Measurements from ENCODE around the gene ACTG1. TPM values are rescaled to one million over a fixed set of nuclear protein-coding genes. Genes with fewer than 3 reads are reported as not detected.

Gene ACTG1
- total and polyA plus RNA-seq, 4 donors, result 347 to 1,699 (median 1,282) TPM

DNA sequence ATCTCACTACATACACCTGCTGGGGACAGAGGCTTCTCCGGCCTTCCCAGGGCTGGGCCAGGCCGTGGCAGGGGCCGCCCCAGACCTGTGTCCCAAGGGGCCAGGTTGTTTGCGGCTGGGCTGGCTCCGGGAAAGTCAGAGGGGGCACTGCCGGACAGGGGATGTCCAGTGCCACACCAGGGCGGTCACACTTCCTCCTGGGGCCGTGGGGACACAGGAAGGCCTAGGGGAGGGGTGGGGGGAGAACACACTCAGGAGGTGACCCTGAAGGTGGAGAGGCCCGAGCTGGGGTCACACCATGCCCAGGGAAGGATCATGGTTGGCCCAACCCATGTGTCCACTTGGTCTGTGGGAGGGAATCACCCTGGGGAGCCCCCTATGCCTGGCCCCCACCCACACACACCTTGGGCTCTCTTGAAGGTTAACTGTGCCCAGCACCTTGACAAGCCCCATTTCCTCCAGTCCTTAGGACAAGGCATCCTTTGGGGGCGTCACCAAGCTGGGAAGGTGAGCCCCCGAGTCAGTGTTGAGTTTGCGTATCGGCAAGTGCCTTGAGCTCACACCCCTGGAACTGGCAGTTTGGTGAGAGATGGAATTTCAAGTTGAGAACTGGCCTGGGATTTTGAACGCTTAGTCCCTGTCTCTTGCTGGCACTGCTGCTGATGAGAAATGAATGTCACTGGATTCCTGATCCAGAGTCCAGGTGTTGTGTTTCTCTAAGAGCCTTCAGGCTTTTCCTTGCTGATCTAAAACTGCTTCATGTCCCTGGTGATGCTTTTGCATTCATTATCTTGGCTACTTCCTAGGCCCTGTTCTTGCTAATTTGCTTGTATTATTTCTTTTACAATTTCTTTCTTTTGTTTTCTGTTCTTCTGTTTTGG, 7.7 kb upstream of the ACTG1 start:
- no peak for TF ChIP-seq FOXA1 (IDR thresholded peaks at IDR 0.05)
- TF ChIP-seq, protein P1, sequence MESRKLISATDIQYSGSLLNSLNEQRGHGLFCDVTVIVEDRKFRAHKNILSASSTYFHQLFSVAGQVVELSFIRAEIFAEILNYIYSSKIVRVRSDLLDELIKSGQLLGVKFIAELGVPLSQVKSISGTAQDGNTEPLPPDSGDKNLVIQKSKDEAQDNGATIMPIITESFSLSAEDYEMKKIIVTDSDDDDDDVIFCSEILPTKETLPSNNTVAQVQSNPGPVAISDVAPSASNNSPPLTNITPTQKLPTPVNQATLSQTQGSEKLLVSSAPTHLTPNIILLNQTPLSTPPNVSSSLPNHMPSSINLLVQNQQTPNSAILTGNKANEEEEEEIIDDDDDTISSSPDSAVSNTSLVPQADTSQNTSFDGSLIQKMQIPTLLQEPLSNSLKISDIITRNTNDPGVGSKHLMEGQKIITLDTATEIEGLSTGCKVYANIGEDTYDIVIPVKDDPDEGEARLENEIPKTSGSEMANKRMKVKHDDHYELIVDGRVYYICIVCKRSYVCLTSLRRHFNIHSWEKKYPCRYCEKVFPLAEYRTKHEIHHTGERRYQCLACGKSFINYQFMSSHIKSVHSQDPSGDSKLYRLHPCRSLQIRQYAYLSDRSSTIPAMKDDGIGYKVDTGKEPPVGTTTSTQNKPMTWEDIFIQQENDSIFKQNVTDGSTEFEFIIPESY (IDR thresholded peaks at IDR 0.05), result no peak
- no peak for TF ChIP-seq YY1 (IDR thresholded peaks at IDR 0.05)
- no peak for TF ChIP-seq TAF1 (conservative IDR thresholded peaks at IDR 0.05)
- TF ChIP-seq SP1 (IDR thresholded peaks at IDR 0.05), result no peak
- TF ChIP-seq HNF4G (IDR thresholded peaks at IDR 0.05), result no peak
- TF ChIP-seq, protein P2, sequence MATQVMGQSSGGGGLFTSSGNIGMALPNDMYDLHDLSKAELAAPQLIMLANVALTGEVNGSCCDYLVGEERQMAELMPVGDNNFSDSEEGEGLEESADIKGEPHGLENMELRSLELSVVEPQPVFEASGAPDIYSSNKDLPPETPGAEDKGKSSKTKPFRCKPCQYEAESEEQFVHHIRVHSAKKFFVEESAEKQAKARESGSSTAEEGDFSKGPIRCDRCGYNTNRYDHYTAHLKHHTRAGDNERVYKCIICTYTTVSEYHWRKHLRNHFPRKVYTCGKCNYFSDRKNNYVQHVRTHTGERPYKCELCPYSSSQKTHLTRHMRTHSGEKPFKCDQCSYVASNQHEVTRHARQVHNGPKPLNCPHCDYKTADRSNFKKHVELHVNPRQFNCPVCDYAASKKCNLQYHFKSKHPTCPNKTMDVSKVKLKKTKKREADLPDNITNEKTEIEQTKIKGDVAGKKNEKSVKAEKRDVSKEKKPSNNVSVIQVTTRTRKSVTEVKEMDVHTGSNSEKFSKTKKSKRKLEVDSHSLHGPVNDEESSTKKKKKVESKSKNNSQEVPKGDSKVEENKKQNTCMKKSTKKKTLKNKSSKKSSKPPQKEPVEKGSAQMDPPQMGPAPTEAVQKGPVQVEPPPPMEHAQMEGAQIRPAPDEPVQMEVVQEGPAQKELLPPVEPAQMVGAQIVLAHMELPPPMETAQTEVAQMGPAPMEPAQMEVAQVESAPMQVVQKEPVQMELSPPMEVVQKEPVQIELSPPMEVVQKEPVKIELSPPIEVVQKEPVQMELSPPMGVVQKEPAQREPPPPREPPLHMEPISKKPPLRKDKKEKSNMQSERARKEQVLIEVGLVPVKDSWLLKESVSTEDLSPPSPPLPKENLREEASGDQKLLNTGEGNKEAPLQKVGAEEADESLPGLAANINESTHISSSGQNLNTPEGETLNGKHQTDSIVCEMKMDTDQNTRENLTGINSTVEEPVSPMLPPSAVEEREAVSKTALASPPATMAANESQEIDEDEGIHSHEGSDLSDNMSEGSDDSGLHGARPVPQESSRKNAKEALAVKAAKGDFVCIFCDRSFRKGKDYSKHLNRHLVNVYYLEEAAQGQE (IDR thresholded peaks at IDR 0.05), result no peak
- TF ChIP-seq HNF4A (conservative IDR thresholded peaks at IDR 0.05), result no peak
- TF ChIP-seq, protein P3, sequence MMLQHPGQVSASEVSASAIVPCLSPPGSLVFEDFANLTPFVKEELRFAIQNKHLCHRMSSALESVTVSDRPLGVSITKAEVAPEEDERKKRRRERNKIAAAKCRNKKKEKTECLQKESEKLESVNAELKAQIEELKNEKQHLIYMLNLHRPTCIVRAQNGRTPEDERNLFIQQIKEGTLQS (IDR thresholded peaks at IDR 0.05), result no peak
- TF ChIP-seq EGR1 (IDR thresholded peaks at IDR 0.05; ENCODE audit: low read depth in 2 of 2), result no peak
- TF ChIP-seq, protein P4, sequence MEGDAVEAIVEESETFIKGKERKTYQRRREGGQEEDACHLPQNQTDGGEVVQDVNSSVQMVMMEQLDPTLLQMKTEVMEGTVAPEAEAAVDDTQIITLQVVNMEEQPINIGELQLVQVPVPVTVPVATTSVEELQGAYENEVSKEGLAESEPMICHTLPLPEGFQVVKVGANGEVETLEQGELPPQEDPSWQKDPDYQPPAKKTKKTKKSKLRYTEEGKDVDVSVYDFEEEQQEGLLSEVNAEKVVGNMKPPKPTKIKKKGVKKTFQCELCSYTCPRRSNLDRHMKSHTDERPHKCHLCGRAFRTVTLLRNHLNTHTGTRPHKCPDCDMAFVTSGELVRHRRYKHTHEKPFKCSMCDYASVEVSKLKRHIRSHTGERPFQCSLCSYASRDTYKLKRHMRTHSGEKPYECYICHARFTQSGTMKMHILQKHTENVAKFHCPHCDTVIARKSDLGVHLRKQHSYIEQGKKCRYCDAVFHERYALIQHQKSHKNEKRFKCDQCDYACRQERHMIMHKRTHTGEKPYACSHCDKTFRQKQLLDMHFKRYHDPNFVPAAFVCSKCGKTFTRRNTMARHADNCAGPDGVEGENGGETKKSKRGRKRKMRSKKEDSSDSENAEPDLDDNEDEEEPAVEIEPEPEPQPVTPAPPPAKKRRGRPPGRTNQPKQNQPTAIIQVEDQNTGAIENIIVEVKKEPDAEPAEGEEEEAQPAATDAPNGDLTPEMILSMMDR (IDR thresholded peaks at IDR 0.05; ENCODE audit: low read depth, low read length, missing input control), result no peak
- TF ChIP-seq FOXA2 (IDR thresholded peaks at IDR 0.05), result no peak
- TF ChIP-seq NR2F2 (IDR thresholded peaks at IDR 0.05), result no peak
- no peak overlapping the region for H3K27ac ChIP-seq (ENCODE audit: low read depth in 1 of 2, low read length in 2 of 2)
- WGBS, result 76% methylated on average over 14 of the region's 14 CpGs
- H3K4me3 ChIP-seq (ENCODE audit: low read depth in 1 of 3, low read length in 3 of 3), result no peak overlapping the region
- no peaks in the 10 kb centered on the region for H3K27me3 ChIP-seq (ENCODE audit: control insufficient read depth in 4 of 4, insufficient read depth in 4 of 4, low read length in 3 of 4)
- no peaks in the 10 kb centered on the region for H3K36me3 ChIP-seq (ENCODE audit: control insufficient read depth in 4 of 4, insufficient read depth in 3 of 4, low read depth in 1 of 4, low read length in 3 of 4)
- no peak for DNase-seq (ENCODE audit: low spot score)
- no peaks in the 10 kb centered on the region for H3K9me3 ChIP-seq (ENCODE audit: control insufficient read depth in 4 of 4, low read length in 3 of 4)
- peaks cover 2 to 23% (median 10%) of the 10 kb centered on the region in 4 donors for H3K4me1 ChIP-seq (ENCODE audit: control insufficient read depth in 4 of 4, insufficient read depth in 4 of 4, low read length in 3 of 4)
- no peak overlapping the region for H3K9ac ChIP-seq (ENCODE audit: low read depth in 1 of 2, low read length in 2 of 2)
